ENCODE results near the gene PTGES2.
"Not testable (repeated sequence)": the region's sequence is repeated elsewhere in the genome, so short reads cannot be mapped to it uniquely, and the experiment has no call there.

Gene PTGES2

GRCh38 chr9:128116104-128117083 is 11.1 kb downstream of the PTGES2 start:
- no peak overlapping the region for H3K4me3 ChIP-seq (replicated peaks; ENCODE audit: low read depth, low read length)
- no peak for DNase-seq (ENCODE audit: extremely low read depth, low read depth)
- no peak for TF ChIP-seq CTCF (IDR thresholded peaks at IDR 0.05; ENCODE audit: low read depth, low read length, missing control alignments)

GRCh38 chr9:128115187-128116103 is 12.1 kb downstream of the PTGES2 start:
- no peak overlapping the region for H3K4me3 ChIP-seq (replicated peaks; ENCODE audit: low read depth, low read length)
- TF ChIP-seq CTCF (IDR thresholded peaks at IDR 0.05; ENCODE audit: low read depth, low read length, missing control alignments), result no peak
- DNase-seq (ENCODE audit: extremely low read depth, low read depth), result no peak

DNA sequence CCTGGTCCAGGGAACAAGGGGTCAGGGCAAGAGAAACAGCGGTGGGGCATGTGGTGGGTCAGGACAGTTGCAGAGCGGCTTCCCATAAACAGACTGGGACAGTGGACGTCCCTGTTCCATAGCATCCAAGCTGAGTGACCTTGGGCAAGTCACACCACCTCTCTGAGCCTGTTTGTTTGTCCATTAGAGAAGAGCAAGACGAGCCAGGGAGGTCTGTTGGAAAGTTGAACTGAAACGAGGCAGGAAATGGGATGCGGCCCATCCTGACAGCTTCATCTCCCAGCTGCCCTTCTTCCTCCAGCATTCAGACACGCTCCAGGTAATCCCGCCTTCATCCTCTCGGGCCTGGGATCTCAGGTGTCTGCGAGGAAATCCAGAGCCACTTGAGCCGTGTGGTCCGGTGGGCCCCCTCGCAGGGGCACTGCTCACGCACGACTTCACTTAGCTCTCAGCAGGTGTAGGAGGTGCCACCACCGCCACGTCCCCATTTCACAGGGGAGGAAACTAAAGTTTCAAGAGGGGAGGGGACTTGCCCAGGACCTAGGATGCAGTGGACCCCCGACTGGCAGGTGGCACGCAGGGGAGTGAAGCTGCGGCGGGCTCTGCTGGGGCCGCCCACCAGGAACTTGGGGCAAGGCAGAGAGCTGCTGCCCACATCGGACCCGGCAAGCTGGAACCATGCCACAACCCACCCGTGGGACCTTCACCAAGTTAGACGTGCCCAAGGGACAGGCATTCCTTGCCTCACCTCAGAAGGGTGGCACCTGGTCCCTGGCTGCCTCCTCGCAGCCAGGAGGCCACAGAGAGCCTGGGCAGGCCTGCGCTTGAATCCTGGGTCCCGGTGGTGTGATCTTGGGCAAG is 13.0 kb downstream of the PTGES2 start:
- no peak for TF ChIP-seq CTCF (IDR thresholded peaks at IDR 0.05; ENCODE audit: low read depth, low read length, missing control alignments)
- H3K4me3 ChIP-seq (replicated peaks; ENCODE audit: low read depth, low read length), result no peak overlapping the region
- DNase-seq (ENCODE audit: extremely low read depth, low read depth), result no peak

GRCh38 chr9:128113526-128114325 is 13.8 kb downstream of the PTGES2 start:
- no peak for TF ChIP-seq CTCF (IDR thresholded peaks at IDR 0.05; ENCODE audit: low read depth, low read length, missing control alignments)
- no peak for DNase-seq (ENCODE audit: extremely low read depth, low read depth)
- H3K4me3 ChIP-seq (replicated peaks; ENCODE audit: low read depth, low read length), result no peak overlapping the region

- H3K4me3 ChIP-seq (replicated peaks; ENCODE audit: low read depth, low read length); DNase-seq (ENCODE audit: extremely low read depth, low read depth): not testable (repeated sequence)
Measured at GRCh38 chr9:128111726-128112125, 15.8 kb downstream of the PTGES2 start.

- TF ChIP-seq CTCF (IDR thresholded peaks at IDR 0.05; ENCODE audit: low read depth, low read length, missing control alignments), result no peak
- H3K4me3 ChIP-seq (replicated peaks; ENCODE audit: low read depth, low read length), result no peak overlapping the region
- no peak for DNase-seq (ENCODE audit: extremely low read depth, low read depth)
Measured at GRCh38 chr9:128109050-128109709, 18.3 kb downstream of the PTGES2 start.
